Dendritic cell treated with granulocyte-macrophage colony-stimulating factor and Interleukin-4, amounts not matched to agents 40 ng/mL and 50 ng/mL, for 4 days (primary cell): ENCODE results near the gene SP1.
"Not testable (repeated sequence)": the region's sequence is repeated elsewhere in the genome, so short reads cannot be mapped to it uniquely, and the experiment has no call there.

Experiments
- H3K27ac Mint-ChIP-seq: one replicate; pipeline ENCODE4 v1.8.0; 2022; ENCODE audit warnings: mild to moderate bottlenecking, mixed read lengths
- H3K27me3 Mint-ChIP-seq: one replicate; pipeline ENCODE4 v1.8.0; 2022; ENCODE audit warnings: mild to moderate bottlenecking, mixed read lengths
- H3K36me3 Mint-ChIP-seq: one replicate; pipeline ENCODE4 v1.8.0; 2022; ENCODE audit warnings: low read depth, mixed read lengths
- H3K4me1 Mint-ChIP-seq: one replicate; pipeline ENCODE4 v1.8.0; 2022; ENCODE audit warnings: low read depth, mixed read lengths
- H3K4me3 Mint-ChIP-seq: one replicate; pipeline ENCODE4 v1.8.0; 2022; ENCODE audit warnings: mild to moderate bottlenecking, moderate library complexity, mixed read lengths
- H3K9me3 Mint-ChIP-seq: one replicate; pipeline ENCODE4 v1.8.0; 2022; ENCODE audit warnings: mixed read lengths
- intact Hi-C: fragments of 100-400 bp; cut with micrococcal nuclease; formaldehyde crosslinking; loops from one replicate; pipeline ENCODE4 v1.15.0; 2022

The SP1 gene

DNA sequence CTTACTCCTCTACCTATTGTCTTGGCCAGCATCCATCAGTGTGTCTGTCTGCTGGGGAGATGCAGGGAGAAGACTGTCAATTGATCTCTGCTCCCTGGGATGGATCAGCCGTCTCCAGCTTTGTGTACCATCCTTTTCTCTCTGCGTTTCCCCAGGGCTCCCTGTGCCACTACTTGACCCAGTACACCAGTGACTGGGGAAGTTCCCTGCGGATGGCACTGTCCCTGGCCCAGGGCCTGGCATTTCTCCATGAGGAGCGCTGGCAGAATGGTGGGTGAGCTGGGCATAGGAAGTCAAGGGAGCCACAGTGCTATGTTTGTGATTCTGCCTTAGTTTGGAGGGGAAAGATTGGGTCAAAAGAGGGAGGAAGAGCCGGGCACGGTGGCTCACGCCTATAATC, 48.8 kb downstream of the SP1 start:
- no peak overlapping the region for H3K27ac Mint-ChIP-seq
- no peak overlapping the region for H3K4me3 Mint-ChIP-seq
- intact Hi-C loops: no loop called here
- peaks cover 3% of the 10 kb centered on the region for H3K4me1 Mint-ChIP-seq
- H3K36me3 Mint-ChIP-seq: no peaks in the 10 kb centered on the region
- peaks cover 11% of the 10 kb centered on the region for H3K27me3 Mint-ChIP-seq
- no peaks in the 10 kb centered on the region for H3K9me3 Mint-ChIP-seq

DNA sequence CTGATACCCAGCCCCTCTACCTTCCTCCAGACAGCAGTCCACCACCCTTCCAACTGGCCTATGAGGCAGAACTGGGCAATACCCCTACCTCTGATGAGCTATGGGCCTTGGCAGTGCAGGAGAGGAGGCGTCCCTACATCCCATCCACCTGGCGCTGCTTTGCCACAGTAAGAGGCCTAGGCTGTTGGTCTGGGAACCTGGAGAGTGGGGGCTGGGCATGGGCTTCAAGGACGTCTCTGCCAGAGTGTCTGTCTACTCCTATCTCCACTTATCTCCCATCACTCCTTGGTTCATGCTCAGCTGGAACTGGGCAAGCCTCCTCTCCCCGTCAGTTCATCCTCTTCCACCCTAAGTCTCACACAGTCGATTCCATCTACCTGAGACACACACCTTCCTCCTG, 50.1 kb downstream of the SP1 start:
- H3K36me3 Mint-ChIP-seq: no peaks in the 10 kb centered on the region
- intact Hi-C loops: no loop called here
- H3K4me3 Mint-ChIP-seq: no peak overlapping the region
- no peaks in the 10 kb centered on the region for H3K9me3 Mint-ChIP-seq
- H3K27ac Mint-ChIP-seq: peak overlapping the region; percentile 8
- H3K27me3 Mint-ChIP-seq: peaks cover 7% of the 10 kb centered on the region
- no peaks in the 10 kb centered on the region for H3K4me1 Mint-ChIP-seq

DNA sequence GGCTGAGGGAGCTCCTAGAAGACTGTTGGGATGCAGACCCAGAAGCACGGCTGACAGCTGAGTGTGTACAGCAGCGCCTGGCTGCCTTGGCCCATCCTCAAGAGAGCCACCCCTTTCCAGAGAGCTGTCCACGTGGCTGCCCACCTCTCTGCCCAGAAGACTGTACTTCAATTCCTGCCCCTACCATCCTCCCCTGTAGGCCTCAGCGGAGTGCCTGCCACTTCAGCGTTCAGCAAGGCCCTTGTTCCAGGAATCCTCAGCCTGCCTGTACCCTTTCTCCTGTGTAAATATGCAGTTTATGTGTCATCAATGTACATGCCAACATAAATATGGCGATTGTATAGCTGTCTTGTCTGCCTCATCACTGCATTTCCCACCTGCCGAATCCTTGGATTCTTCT, 51.2 kb downstream of the SP1 start:
- no peaks in the 10 kb centered on the region for H3K4me1 Mint-ChIP-seq
- no peak overlapping the region for H3K4me3 Mint-ChIP-seq
- intact Hi-C loops: no loop called here
- H3K9me3 Mint-ChIP-seq: no peaks in the 10 kb centered on the region
- H3K27me3 Mint-ChIP-seq: peaks cover 5% of the 10 kb centered on the region
- H3K36me3 Mint-ChIP-seq: no peaks in the 10 kb centered on the region
- H3K27ac Mint-ChIP-seq: no peak overlapping the region

DNA sequence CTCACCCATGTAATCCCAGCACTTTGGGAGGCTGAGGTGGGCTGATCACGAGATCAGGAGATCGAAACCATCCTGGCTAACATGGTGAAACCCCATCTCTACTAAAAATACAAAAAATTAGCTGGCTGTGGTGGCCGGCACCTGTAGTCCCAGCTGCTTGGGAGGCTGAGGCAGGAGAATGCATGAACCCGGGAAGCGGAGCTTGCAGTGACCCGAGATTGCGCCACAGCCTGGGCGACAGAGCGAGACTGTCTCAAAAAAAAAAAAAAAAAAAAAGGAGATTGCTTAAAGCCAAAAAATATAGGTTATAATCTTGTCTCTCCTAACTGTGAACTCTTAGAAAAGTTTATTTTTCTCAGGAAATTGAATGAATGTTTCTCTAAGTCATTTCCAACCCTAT, 55.4 kb downstream of the SP1 start:
- H3K4me3 Mint-ChIP-seq, H3K9me3 Mint-ChIP-seq, H3K27me3 Mint-ChIP-seq, H3K27ac Mint-ChIP-seq, H3K4me1 Mint-ChIP-seq, intact Hi-C loops, H3K36me3 Mint-ChIP-seq: not testable (repeated sequence)

DNA sequence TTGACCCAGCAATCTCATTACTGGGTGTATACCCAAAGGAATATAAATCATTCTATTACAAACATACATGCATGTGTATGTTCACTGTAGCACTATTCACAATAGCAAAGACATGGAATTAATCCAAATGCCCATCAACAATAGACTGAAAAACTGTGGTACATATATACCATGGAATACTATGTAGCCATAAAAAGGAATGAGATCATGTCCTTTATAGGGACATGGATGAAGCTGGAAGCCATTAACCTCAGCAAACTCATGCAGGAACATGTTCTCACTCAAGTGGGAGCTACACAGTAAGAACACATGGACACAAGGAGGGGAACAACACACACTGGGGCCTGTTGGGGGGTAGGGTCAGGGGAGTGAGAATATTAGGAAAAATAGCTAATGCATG, 59.6 kb downstream of the SP1 start:
- intact Hi-C loops, H3K27me3 Mint-ChIP-seq, H3K9me3 Mint-ChIP-seq, H3K27ac Mint-ChIP-seq, H3K4me3 Mint-ChIP-seq: not testable (repeated sequence)
- Mint-ChIP-seq H3K4me1 (peaks cover 24% of the 10 kb centered on the region), H3K36me3 (peaks cover 31% of the 10 kb centered on the region)

DNA sequence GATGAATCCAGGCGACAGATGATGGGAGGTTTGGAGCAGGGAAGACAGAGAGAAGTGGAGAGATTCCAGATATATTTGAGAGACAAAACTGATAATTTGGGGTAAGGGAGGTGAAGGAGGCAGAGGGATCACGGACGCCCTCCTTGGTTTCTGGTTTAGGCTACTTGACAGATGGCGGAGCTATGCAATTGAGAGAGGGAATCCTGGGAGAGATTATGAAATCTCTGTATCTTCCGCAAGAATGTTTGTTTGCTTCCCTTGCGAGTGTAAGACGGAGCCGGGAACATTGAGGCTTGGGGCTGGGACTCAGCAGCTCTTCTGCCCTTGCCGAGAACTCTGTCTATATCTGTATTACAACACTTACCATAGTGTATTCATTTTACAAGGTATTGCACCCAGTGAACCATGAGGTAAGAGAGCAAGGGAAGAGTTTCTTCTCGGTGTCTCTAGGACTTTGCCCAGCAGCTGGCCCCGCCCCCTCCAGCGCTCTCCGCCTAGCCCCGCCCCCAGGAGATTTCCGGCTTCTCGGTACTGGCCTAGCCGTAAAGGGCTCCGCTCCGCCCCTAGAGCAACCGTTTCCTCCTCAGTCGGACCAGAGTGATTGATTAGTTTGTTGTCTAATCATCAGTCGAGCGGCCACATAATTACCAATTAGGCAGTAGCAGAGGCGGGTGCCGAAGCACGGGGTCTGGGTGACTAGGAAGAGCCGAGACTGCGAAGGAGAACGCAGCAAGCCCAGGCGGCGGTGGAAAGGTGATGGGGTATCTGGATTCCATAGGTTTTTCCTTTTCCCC, 61.3 kb downstream of the SP1 start, which contains the start of gene PRR13:
PRR13 (plus strand) TSS at position 695 of the 794 bp plus-strand sequence. CDS start 981 bp downstream, outside the sequence.
- Mint-ChIP-seq H3K27ac (peak within 1 kb of the TSS; percentile 97), H3K4me1 (peaks cover 38% of the 10 kb centered on the region), H3K36me3 (peaks cover 47% of the 10 kb centered on the region), H3K4me3 (peak within 1 kb of the TSS; percentile 93), H3K27me3 (no peaks in the 10 kb centered on the region), H3K9me3 (no peaks in the 10 kb centered on the region)
- intact Hi-C loops: loop anchor here (1.0 kb wide), 1 partner anchor 10 kb away; no protein-coding TSS in a partner anchor

DNA sequence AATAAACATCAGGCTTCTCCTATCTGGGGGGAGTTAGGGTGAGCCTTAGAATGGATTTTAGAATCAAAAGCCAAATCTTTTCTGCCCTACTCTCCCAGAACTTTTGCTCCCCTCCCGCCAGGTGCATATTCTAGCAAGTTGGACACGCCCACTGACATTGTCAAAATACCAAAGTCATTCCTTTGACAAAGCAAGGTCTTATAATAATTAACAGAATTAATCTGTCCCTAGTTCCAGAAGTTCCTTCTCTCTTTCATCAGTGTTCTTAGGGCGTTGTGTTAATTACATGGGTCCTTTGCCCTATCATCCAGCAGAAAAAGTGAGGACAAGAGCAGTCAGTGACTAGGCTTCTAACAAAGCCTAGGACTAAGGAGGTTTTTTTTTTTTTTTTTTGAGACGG, 64.0 kb downstream of the SP1 start:
- Mint-ChIP-seq H3K4me1 (peaks cover 43% of the 10 kb centered on the region), H3K27ac (peak overlapping the region; percentile 97), H3K36me3 (peaks cover 72% of the 10 kb centered on the region), H3K9me3 (no peaks in the 10 kb centered on the region), H3K27me3 (no peaks in the 10 kb centered on the region), H3K4me3 (peak overlapping the region; percentile 93)
- intact Hi-C loops: no loop called here

DNA sequence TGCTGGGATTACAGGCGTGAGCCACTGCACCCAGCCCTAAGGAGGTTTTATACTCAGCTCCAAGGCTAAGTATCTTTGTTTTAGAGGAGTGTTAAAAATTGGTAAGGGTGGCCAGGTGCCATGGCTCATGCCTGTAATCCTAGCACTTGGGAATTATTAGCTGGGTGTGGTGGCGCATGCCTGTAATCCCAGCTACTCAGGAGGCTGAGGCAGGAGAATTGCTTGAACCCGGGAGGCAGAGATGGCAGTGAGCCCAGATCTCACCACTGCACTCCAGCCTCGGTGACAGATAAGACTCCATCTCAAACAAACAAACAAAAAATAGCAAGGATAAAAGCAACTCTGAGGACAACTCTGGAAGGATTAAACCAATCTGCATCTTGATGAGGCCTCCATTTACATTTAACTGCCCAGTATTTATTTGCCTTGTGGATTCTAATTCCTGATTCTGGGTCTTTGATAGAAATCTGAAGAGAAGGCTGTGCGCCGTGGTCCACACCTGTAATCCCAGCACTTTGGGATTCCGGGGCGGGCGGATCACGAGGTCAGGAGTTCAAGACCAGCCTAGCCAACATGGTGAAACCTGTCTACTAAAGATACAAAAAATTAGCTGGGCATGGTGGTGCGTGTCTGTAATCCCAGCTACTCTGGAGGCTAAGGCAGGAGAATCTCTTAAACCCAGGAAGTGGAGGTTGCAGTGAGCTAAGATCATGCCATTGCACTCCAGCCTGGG, 64.8 kb downstream of the SP1 start:
- H3K9me3 Mint-ChIP-seq, H3K4me3 Mint-ChIP-seq, H3K27me3 Mint-ChIP-seq, intact Hi-C loops: not testable (repeated sequence)
- H3K27ac Mint-ChIP-seq: peak overlapping the region; percentile 46
- H3K36me3 Mint-ChIP-seq: peaks cover 72% of the 10 kb centered on the region
- peaks cover 43% of the 10 kb centered on the region for H3K4me1 Mint-ChIP-seq

DNA sequence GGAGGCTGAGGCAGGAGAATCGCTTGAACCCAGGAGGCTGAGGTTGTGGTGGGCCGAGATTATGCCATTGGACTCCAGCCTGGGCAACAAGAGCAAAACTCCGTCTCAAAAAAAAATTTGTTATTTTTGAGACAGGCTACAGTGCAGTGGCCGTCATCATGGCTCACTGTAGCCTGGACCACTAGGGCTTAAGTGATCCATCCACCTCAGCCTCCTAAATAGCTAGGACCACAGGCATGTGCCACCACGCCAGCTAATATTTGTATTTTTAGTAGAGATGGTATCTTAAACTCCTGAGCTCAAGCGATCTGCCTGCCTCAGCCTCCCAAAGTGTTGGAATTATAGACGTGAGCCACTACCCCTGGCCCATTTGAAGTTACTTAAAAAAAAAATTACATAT, 71.0 kb downstream of the SP1 start:
- Mint-ChIP-seq H3K9me3 (no peaks in the 10 kb centered on the region), H3K36me3 (peaks cover 67% of the 10 kb centered on the region), H3K27ac (no peak overlapping the region), H3K27me3 (no peaks in the 10 kb centered on the region), H3K4me1 (peaks cover 33% of the 10 kb centered on the region), H3K4me3 (no peak overlapping the region)
- intact Hi-C loops: loop anchor here (1.0 to 5.0 kb wide), 2 partner anchors 10 to 276 kb away; partner anchors contain the start of genes CALCOCO1 and PRR13

DNA sequence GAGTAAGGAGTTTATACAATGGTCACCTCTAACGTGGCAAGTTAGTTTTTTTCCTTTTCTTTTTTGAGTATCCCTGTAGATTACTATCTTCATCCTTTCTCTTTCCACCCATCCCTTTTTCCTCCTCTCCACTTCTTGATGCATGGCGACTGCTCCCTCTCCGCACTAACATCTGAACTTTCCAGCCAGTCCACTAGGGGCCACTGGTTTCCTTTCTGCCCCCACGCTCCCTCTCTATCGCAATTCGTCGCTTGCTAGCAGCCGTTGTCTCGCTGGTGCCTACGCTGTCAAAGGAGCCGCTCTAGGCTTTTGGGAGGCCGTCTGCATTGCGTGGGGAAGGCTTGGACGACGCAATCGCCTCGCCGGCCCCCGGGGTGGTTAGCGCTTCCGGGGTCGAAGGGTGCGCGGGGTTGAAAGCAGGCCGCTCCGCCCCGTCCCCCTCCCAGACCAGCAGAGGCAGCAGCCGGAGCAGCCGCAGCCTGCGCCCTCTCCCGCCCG, 71.7 kb downstream of the SP1 start, which contains the start of gene PCBP2:
PCBP2 (plus strand) TSS at position 442 of the 498 bp plus-strand sequence. CDS start 2,699 bp downstream, outside the sequence.
- Mint-ChIP-seq H3K36me3 (peaks cover 67% of the 10 kb centered on the region), H3K4me1 (peaks cover 31% of the 10 kb centered on the region), H3K4me3 (peak within 1 kb of the TSS; percentile 92), H3K27ac (peak within 1 kb of the TSS; percentile 96), H3K9me3 (no peaks in the 10 kb centered on the region), H3K27me3 (no peaks in the 10 kb centered on the region)
- intact Hi-C loops: loop anchor here (1.0 to 5.0 kb wide), 3 partner anchors 10 to 276 kb away; partner anchors contain the start of genes CALCOCO1, PRR13 and TARBP2

DNA sequence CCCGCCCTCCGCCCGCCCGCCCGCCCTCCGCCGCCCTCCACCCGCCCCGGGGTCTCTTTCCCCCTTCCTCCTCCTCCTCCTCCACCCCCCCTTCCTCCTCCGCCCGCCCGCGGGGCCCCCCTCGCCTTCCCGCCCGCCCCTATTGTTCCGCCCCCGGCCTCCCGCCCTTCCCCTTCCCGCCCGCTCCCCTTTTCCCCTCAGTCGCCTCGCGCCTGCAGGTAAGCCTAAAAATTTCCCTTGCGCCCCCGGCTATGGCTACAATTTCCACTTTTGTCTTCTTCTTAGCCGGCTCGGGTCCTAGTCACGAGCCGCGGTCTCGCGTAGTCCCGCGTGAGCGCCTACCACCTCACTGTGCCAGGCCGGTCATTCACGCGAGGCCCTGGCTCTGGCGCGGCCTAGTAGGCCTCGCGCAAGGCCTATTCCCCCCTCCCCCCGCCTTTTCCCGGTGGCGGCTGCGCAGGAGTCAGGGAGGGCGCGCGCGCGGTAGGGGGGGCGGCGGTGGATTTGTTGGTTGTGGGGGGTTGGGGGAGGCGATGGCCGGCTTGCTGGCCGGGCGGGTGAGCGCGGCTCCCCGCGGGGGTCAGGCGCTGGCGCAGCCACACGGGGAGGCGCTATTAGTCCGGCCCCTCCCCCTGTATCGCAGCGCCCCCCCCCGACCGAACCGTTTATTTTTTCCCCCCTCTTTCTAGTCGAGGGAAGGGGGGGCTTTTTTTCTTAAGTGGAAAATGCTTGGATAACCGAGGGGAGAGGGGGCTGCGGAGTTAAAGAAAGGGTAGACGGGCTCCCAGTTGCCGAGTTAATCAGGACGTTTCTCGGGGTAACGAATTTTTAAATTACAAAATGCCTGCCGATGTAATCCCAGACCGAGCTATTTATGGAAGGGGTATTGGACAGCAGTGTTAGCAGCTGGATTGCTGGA, 72.4 kb downstream of the SP1 start:
- H3K4me1 Mint-ChIP-seq: peaks cover 30% of the 10 kb centered on the region
- intact Hi-C loops: loop anchor here (2.0 to 5.0 kb wide), 2 partner anchors 48 to 275 kb away; partner anchors contain the start of genes CALCOCO1 and TARBP2
- no peaks in the 10 kb centered on the region for H3K27me3 Mint-ChIP-seq
- no peaks in the 10 kb centered on the region for H3K9me3 Mint-ChIP-seq
- peaks cover 70% of the 10 kb centered on the region for H3K36me3 Mint-ChIP-seq
- H3K27ac Mint-ChIP-seq: peak overlapping the region; percentile 96
- peak overlapping the region; percentile 92 for H3K4me3 Mint-ChIP-seq

DNA sequence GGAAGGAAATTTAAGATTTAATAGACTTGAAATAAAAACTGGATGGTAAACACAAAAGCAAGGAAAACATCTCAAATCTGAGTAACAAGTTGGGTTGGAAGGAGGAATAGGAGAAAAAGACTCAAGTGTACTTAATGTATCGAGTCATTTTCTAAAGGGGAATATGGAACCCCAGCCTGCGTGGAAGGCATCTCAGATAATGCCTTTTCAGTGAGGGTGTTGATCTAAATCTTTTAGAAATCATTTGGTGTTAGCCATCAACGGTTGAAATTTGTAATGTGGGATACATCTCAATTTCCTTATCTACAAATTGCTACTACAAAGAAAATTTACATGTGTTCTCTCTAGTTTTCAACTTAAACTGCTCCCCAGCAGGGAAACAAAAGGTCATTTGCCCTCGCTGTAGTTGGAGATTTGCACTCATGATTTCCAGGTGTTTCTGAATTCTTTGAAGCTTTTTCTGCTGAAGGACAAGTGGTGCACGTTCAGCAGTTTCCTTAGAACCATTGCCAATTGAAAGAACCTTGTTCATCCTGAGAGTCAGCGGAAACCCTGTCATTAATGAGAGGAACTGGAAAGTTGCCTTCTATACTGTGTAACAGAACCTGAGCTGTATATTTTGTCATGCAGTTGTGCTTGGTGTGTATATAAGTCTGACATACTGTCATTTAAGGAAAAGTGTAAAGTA, 74.1 kb downstream of the SP1 start:
- H3K36me3 Mint-ChIP-seq: peaks cover 71% of the 10 kb centered on the region
- intact Hi-C loops: loop anchor here (2.0 to 5.0 kb wide), 2 partner anchors 47 to 273 kb away; partner anchors contain the start of genes CALCOCO1 and TARBP2

More for the DNA sequence above, 74.1 kb downstream of the SP1 start:
- no peak overlapping the region for H3K4me3 Mint-ChIP-seq
- H3K4me1 Mint-ChIP-seq: peaks cover 26% of the 10 kb centered on the region
- no peak overlapping the region for H3K27ac Mint-ChIP-seq
- no peaks in the 10 kb centered on the region for H3K27me3 Mint-ChIP-seq
- no peaks in the 10 kb centered on the region for H3K9me3 Mint-ChIP-seq
